OCI-LY3 (cell line): Measurements from ENCODE around the gene ARL14.

ENCODE experiments used
- H2AFZ ChIP-seq: fragments of 200-600, 300-600 bp; shearing (Covaris generic); 2 replicates; pipeline ENCODE4 v1.6.0; 2014; ENCODE audit warnings: antibody characterized with exemption, low read depth, low read length
- H3K27ac ChIP-seq: fragments of 200-600, 300-600 bp; sonication (generic); 2 replicates; pipeline ENCODE4 v1.5.1; 2014; ENCODE audit warnings: mild to moderate bottlenecking, low read length, moderate library complexity, mixed read lengths
- H3K27me3 ChIP-seq: fragments of 200-600, 300-600 bp; sonication (generic); 2 replicates; pipeline ENCODE4 v1.6.1; 2014; ENCODE audit warnings: low read depth, low read length, mixed read lengths
- H3K36me3 ChIP-seq: fragments of 200-600, 300-600 bp; sonication (generic); replicated peaks from 2 replicates; pipeline ENCODE3; 2014; ENCODE audit warnings: low read depth, low read length, mixed read lengths
- H3K4me1 ChIP-seq: fragments of 300-600, 200-600 bp; sonication (generic); 2 replicates; pipeline ENCODE4 v1.6.1; 2014; ENCODE audit warnings: low read length, mixed read lengths
- H3K4me2 ChIP-seq: fragments of 200-600, 300-600 bp; sonication (generic); 2 replicates; pipeline ENCODE4 v1.6.1; 2014; ENCODE audit warnings: low read length, mixed read lengths
- H3K4me3 ChIP-seq: fragments of 300-600, 200-600 bp; sonication (generic); 2 replicates; pipeline ENCODE4 v1.5.1; 2014; ENCODE audit warnings: antibody characterized with exemption, mild to moderate bottlenecking, low read length, moderate library complexity
- H3K79me2 ChIP-seq: fragments of 300-600, 200-600 bp; shearing (Covaris generic); 2 replicates; pipeline ENCODE4 v1.6.1; 2014; ENCODE audit warnings: mild to moderate bottlenecking, low read length, mixed read lengths
- H3K9ac ChIP-seq: fragments of 300-600, 200-600 bp; shearing (Covaris generic); 2 replicates; pipeline ENCODE4 v1.6.0; 2014; ENCODE audit warnings: mild to moderate bottlenecking, low read length, moderate library complexity
- H3K9me3 ChIP-seq: fragments of 200-600, 300-600 bp; shearing (Covaris generic); 2 replicates; pipeline ENCODE4 v1.6.1; 2014; ENCODE audit warnings: low read length, mixed read lengths; ENCODE audit not compliant: insufficient read depth
- H4K20me1 ChIP-seq: fragments of 200-600, 300-600 bp; sonication (generic); 2 replicates; pipeline ENCODE4 v1.6.1; 2016; ENCODE audit warnings: low read length, mixed read lengths; ENCODE audit not compliant: insufficient read depth
- CTCF ChIP-seq: fragments of 200-600, 300-600 bp; sonication (generic); IDR thresholded peaks from 2 replicates; pipeline ENCODE4 v1.5.1; 2014; ENCODE audit warnings: antibody characterized with exemption, low read length, low read depth
- EZH2phosphoT487 ChIP-seq: fragments of 200-600 bp; shearing (Covaris generic); IDR thresholded peaks from 2 replicates; pipeline ENCODE4 v1.6.1; 2018; ENCODE audit warnings: antibody characterized with exemption, mixed run types, low read depth

Gene ARL14

GRCh38 chr3:160667452-160667851, 9.5 kb upstream of the ARL14 start:
- Histone ChIP-seq H3K4me3 (no peak overlapping the region), H3K4me1 (peaks cover 40% of the 10 kb centered on the region), H3K36me3 (no peaks in the 10 kb centered on the region), H3K27ac (no peak overlapping the region), H4K20me1 (no peaks in the 10 kb centered on the region), H3K9me3 (no peaks in the 10 kb centered on the region), H3K27me3 (no peaks in the 10 kb centered on the region), H3K79me2 (no peaks in the 10 kb centered on the region), H2AFZ (no peak overlapping the region), H3K4me2 (no peak overlapping the region), H3K9ac (no peak overlapping the region)
- TF ChIP-seq EZH2phosphoT487 (no peak), CTCF (no peak)

- TF ChIP-seq EZH2phosphoT487 (no peak), CTCF (no peak)
- H3K27me3 ChIP-seq, result no peaks in the 10 kb centered on the region
- H3K9me3 ChIP-seq, result no peaks in the 10 kb centered on the region
- no peak overlapping the region for H3K4me3 ChIP-seq
- no peaks in the 10 kb centered on the region for H3K36me3 ChIP-seq
- no peak overlapping the region for H2AFZ ChIP-seq
- H3K79me2 ChIP-seq, result no peaks in the 10 kb centered on the region
- no peaks in the 10 kb centered on the region for H4K20me1 ChIP-seq
- peaks cover 40% of the 10 kb centered on the region for H3K4me1 ChIP-seq
- no peak overlapping the region for H3K4me2 ChIP-seq
- H3K9ac ChIP-seq, result no peak overlapping the region
- no peak overlapping the region for H3K27ac ChIP-seq
These were observed 8.5 kb upstream of the ARL14 start for GRCh38 chr3:160668454-160668853.

GRCh38 chr3:160671231-160671630, 5.7 kb upstream of the ARL14 start:
- Histone ChIP-seq H3K4me1 (peaks cover 27% of the 10 kb centered on the region), H3K36me3 (no peaks in the 10 kb centered on the region), H3K4me2 (peak overlapping the region; percentile 75), H3K4me3 (peak overlapping the region; percentile 58), H4K20me1 (no peaks in the 10 kb centered on the region), H3K27me3 (no peaks in the 10 kb centered on the region), H3K79me2 (no peaks in the 10 kb centered on the region), H3K9me3 (no peaks in the 10 kb centered on the region), H3K9ac (peak overlapping the region; percentile 7; the same call in 1 of the 2 replicates), H3K27ac (no peak overlapping the region), H2AFZ (peak overlapping the region; percentile 42)
- no peak for TF ChIP-seq CTCF
- TF ChIP-seq EZH2phosphoT487, result no peak

- H3K79me2 ChIP-seq, result no peaks in the 10 kb centered on the region
- H3K27ac ChIP-seq, result no peak overlapping the region
- H3K9ac ChIP-seq, result no peak overlapping the region
- no peak for TF ChIP-seq EZH2phosphoT487
- no peak for TF ChIP-seq CTCF
- H2AFZ ChIP-seq, result no peak overlapping the region
- H3K4me1 ChIP-seq, result peaks cover 30% of the 10 kb centered on the region
- H3K9me3 ChIP-seq, result no peaks in the 10 kb centered on the region
- H3K4me3 ChIP-seq, result no peak overlapping the region
- H4K20me1 ChIP-seq, result no peaks in the 10 kb centered on the region
- no peaks in the 10 kb centered on the region for H3K36me3 ChIP-seq
- H3K27me3 ChIP-seq, result no peaks in the 10 kb centered on the region
- no peak overlapping the region for H3K4me2 ChIP-seq
These were observed 5.0 kb upstream of the ARL14 start for GRCh38 chr3:160671995-160672394.
